Heart left ventricle (tissue), 13 donors: ENCODE measurements around the gene UBD.

Source experiments
- POLR2A ChIP-seq, 2 donors: fragments of 450-650 bp; IDR thresholded peaks; one replicate each; pipeline ENCODE4 v1.6.1; 2017; ENCODE audit warnings: antibody characterized with exemption in 2 of 2, mild to moderate bottlenecking in 2 of 2, moderate library complexity in 2 of 2
- TF ChIP-seq, protein P1 (sequence below), 12 donors: fragments of 200-600 bp; sonication (generic) in 4 of 12; IDR thresholded peaks; one replicate each; pipeline versions ENCODE4 v1.5.0 to v1.8.0; 2018 to 2022; ENCODE audit warnings: antibody characterized with exemption in 12 of 12, mild to moderate bottlenecking in 5 of 12
- donor health status: ischemic (EF 13 %, LVEDD 7.1; RV severe dilation, severe dysfunction).
- donor health status: DM: no; HTN: yes; CAD: no.
- donor health status: DM: no; HTN: no; CAD: no.
- donor health status: ischemic (EF 25% LVEDD 6.9; RV normal size, moderate dysfunction).
- donor health status: ischemic (EF 25% LVEDD 5.7; RV mildly dilated, moderate dysfunction).
- donor health status: ischemic (EF 35%, LVEDD 5.7; RV mildly dilated, moderate dysfunction).
- donor health status: nonischemic (EF 11% LVEDD 7.7; RV severe dilation, severe dysfunction).
- donor health status: DM: yes; HTN: yes; CAD: no.
- donor health status: PGD.
- donor health status: ischemic (EF 29% LVEDD 5.4; RV normal size, mild dysfunction).
- donor health status: nonischemic (EF 23%, LVEDD 6.1; RV moderate dilation, normal function).

DNA sequence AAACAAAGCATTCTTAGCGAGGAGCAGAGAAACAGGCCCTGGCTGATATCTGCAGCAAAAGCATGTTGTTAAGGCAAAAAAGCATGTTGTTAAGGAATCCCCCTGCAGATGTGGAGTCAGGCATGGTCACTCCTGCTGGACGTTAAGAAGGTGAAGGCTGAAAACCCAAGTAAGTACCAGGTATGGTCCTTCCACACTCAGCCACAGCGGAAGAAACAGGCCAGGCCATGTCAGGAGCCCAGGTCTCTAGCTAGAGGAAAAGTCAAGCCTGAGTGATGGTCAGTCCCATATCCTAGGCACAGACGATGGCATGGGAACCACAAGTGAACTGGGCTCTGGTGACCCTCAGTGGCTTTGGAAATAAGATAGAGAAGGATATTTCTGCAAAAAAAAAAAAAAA is 39.3 kb downstream of the UBD start:
- TF ChIP-seq, protein P1, sequence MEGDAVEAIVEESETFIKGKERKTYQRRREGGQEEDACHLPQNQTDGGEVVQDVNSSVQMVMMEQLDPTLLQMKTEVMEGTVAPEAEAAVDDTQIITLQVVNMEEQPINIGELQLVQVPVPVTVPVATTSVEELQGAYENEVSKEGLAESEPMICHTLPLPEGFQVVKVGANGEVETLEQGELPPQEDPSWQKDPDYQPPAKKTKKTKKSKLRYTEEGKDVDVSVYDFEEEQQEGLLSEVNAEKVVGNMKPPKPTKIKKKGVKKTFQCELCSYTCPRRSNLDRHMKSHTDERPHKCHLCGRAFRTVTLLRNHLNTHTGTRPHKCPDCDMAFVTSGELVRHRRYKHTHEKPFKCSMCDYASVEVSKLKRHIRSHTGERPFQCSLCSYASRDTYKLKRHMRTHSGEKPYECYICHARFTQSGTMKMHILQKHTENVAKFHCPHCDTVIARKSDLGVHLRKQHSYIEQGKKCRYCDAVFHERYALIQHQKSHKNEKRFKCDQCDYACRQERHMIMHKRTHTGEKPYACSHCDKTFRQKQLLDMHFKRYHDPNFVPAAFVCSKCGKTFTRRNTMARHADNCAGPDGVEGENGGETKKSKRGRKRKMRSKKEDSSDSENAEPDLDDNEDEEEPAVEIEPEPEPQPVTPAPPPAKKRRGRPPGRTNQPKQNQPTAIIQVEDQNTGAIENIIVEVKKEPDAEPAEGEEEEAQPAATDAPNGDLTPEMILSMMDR (IDR thresholded peaks at IDR 0.05), result no peak
- TF ChIP-seq POLR2A (IDR thresholded peaks at IDR 0.05), result no peak
